ENCODE data around the gene CEND1. TPM values are rescaled to one million over a fixed set of nuclear protein-coding genes. Genes with fewer than 3 reads are reported as not detected.

Gene CEND1
- total and polyA plus RNA-seq, 2 of the 13 experiments (the other 11 are each of a cell fraction or from before 2014, with no cell fraction given), result not detected

GRCh38 chr11:803770-804598, 14.1 kb upstream of the CEND1 start (continued):
- TF ChIP-seq, protein P1, sequence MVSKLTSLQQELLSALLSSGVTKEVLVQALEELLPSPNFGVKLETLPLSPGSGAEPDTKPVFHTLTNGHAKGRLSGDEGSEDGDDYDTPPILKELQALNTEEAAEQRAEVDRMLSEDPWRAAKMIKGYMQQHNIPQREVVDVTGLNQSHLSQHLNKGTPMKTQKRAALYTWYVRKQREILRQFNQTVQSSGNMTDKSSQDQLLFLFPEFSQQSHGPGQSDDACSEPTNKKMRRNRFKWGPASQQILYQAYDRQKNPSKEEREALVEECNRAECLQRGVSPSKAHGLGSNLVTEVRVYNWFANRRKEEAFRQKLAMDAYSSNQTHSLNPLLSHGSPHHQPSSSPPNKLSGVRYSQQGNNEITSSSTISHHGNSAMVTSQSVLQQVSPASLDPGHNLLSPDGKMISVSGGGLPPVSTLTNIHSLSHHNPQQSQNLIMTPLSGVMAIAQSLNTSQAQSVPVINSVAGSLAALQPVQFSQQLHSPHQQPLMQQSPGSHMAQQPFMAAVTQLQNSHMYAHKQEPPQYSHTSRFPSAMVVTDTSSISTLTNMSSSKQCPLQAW (CRISPR knock-in tag; IDR thresholded peaks at IDR 0.05), result peak; percentile 62; the same call in 1 of the 2 replicates
- TF ChIP-seq ZC3H4 (CRISPR knock-in tag; IDR thresholded peaks at IDR 0.05; ENCODE audit: borderline replicate concordance), result no peak
- TF ChIP-seq NFIB (CRISPR knock-in tag; IDR thresholded peaks at IDR 0.05; ENCODE audit: borderline replicate concordance), result no peak
- TF ChIP-seq DPF2 (CRISPR knock-in tag; IDR thresholded peaks at IDR 0.05; ENCODE audit: borderline replicate concordance, low read depth), result 0 out of 2 replicates have a peak, but pooled peaks have one; percentile 18
- TF ChIP-seq BRD4 (CRISPR knock-in tag; IDR thresholded peaks at IDR 0.05), result no peak
- no peak for TF ChIP-seq BCL6 (CRISPR knock-in tag; IDR thresholded peaks at IDR 0.05)
- no peak for TF ChIP-seq PAWR (CRISPR knock-in tag; IDR thresholded peaks at IDR 0.05; ENCODE audit: borderline replicate concordance)
- TF ChIP-seq GZF1 (CRISPR knock-in tag; IDR thresholded peaks at IDR 0.05), result no peak
- TF ChIP-seq CREB1 (IDR thresholded peaks at IDR 0.05), result no peak
- no peak for TF ChIP-seq CREB1 (CRISPR knock-in tag; IDR thresholded peaks at IDR 0.05)
- peak; percentile 48; the same call in 1 of the 2 replicates for TF ChIP-seq ZFX (CRISPR knock-in tag; IDR thresholded peaks at IDR 0.05; ENCODE audit: low read depth)
- TF ChIP-seq ZNF225 (CRISPR knock-in tag; IDR thresholded peaks at IDR 0.05), result no peak
- TF ChIP-seq SMAD9 (CRISPR knock-in tag; IDR thresholded peaks at IDR 0.05), result no peak
- TF ChIP-seq THAP11 (CRISPR knock-in tag; IDR thresholded peaks at IDR 0.05), result no peak
- TF ChIP-seq ZNF263 (CRISPR knock-in tag; IDR thresholded peaks at IDR 0.05), result no peak
- no peak for TF ChIP-seq ZNF660 (CRISPR knock-in tag; IDR thresholded peaks at IDR 0.05; ENCODE audit: borderline replicate concordance, low read depth)
- no peak for TF ChIP-seq ZNF180 (CRISPR knock-in tag; IDR thresholded peaks at IDR 0.05; ENCODE audit: borderline replicate concordance, low read depth)
- peak; percentile 21; the same call in 1 of the 2 replicates for TF ChIP-seq ZNF891 (CRISPR knock-in tag; IDR thresholded peaks at IDR 0.05)
- TF ChIP-seq ZNF33A (CRISPR knock-in tag; IDR thresholded peaks at IDR 0.05; ENCODE audit: borderline replicate concordance), result no peak
- TF ChIP-seq ZNF121 (CRISPR knock-in tag; IDR thresholded peaks at IDR 0.05), result no peak
- TF ChIP-seq ZNF800 (CRISPR knock-in tag; IDR thresholded peaks at IDR 0.05), result no peak
- TF ChIP-seq ZGPAT (CRISPR knock-in tag; IDR thresholded peaks at IDR 0.05), result no peak
- no peak for TF ChIP-seq ZNF30 (CRISPR knock-in tag; IDR thresholded peaks at IDR 0.05)
- TF ChIP-seq ATRX (CRISPR knock-in tag; IDR thresholded peaks at IDR 0.05; ENCODE audit: borderline replicate concordance), result no peak
- TF ChIP-seq ZBTB7A (CRISPR knock-in tag; IDR thresholded peaks at IDR 0.05), result no peak; the same call in 1 of the 2 replicates

Measured in HepG2 (cell line).